ENCODE data around the gene TSKU. TPM values are rescaled to one million over a fixed set of nuclear protein-coding genes. Genes with fewer than 3 reads are reported as not detected.

The TSKU gene
- total RNA-seq, 4 donors from 2014 or later, result 140 to 385 (median 202) TPM

GRCh38 chr11:76792505-76793264, 9.5 kb downstream of the TSKU start:
- H3K36me3 ChIP-seq, result peaks cover 0 to 26% (median 0%) of the 10 kb centered on the region in 3 donors
- H3K9me3 ChIP-seq, result peaks cover 0 to 6% (median 0%) of the 10 kb centered on the region in 4 donors
- TF ChIP-seq POLR2A (IDR thresholded peaks at IDR 0.05) (no peak), CTCF (IDR thresholded peaks at IDR 0.05) (no peak), EP300 (IDR thresholded peaks at IDR 0.05) (no peak)
- H3K27ac ChIP-seq, result peak overlapping the region in 3 of 4 donors; percentile 40 to 77 (median 75)
- H3K4me3 ChIP-seq, result peak overlapping the region in 1 of 4 donors; percentile 8
- H3K4me1 ChIP-seq, result peaks cover 0 to 95% (median 36%) of the 10 kb centered on the region in 4 donors
- H3K27me3 ChIP-seq, result no peaks in the 10 kb centered on the region
- WGBS, 2 donors, result 78 to 87% methylated on average over 11 to 13 of the region's 13 CpGs
- DNase-seq (ENCODE audit: low spot score in 2 of 2), result no peak

GRCh38 chr11:76793391-76794291, 10.5 kb downstream of the TSKU start:
- Histone ChIP-seq H3K27ac (peak overlapping the region in 3 of 4 donors; percentile 40 to 77 (median 75)), H3K27me3 (no peaks in the 10 kb centered on the region)
- WGBS, 2 donors, result 44 to 61% methylated on average over 9 of the region's 9 CpGs

GRCh38 chr11:76794371-76795289, 11.5 kb downstream of the TSKU start:
- 90 to 95% methylated on average over 11 to 12 of the region's 12 CpGs for WGBS, 2 donors
- DNase-seq (ENCODE audit: low spot score in 2 of 2), result no peak
- Histone ChIP-seq H3K27me3 (no peaks in the 10 kb centered on the region), H3K4me1 (peaks cover 0 to 95% (median 24%) of the 10 kb centered on the region in 4 donors), H3K4me3 (no peak overlapping the region), H3K9me3 (peaks cover 0 to 6% (median 0%) of the 10 kb centered on the region in 4 donors), H3K36me3 (peaks cover 0 to 26% (median 0%) of the 10 kb centered on the region in 3 donors), H3K27ac (peak overlapping the region in 3 of 4 donors; percentile 21 to 77 (median 75))
- TF ChIP-seq CTCF (IDR thresholded peaks at IDR 0.05), result no peak
- no peak for TF ChIP-seq EP300 (IDR thresholded peaks at IDR 0.05)
- TF ChIP-seq POLR2A (IDR thresholded peaks at IDR 0.05), result no peak

More at GRCh38 chr11:76793391-76794291, 10.5 kb downstream of the TSKU start:
- peaks cover 0 to 95% (median 29%) of the 10 kb centered on the region in 4 donors for H3K4me1 ChIP-seq
- H3K4me3 ChIP-seq, result peak overlapping the region in 1 of 4 donors; percentile 8
- DNase-seq (ENCODE audit: low spot score in 2 of 2), result no peak
- H3K36me3 ChIP-seq, result peaks cover 0 to 26% (median 0%) of the 10 kb centered on the region in 3 donors
- peaks cover 0 to 6% (median 0%) of the 10 kb centered on the region in 4 donors for H3K9me3 ChIP-seq
- TF ChIP-seq CTCF (IDR thresholded peaks at IDR 0.05) (no peak), POLR2A (IDR thresholded peaks at IDR 0.05) (no peak), EP300 (IDR thresholded peaks at IDR 0.05) (peak in 1 of 2 donors; percentile 39)

GRCh38 chr11:76795290-76795935, 12.3 kb downstream of the TSKU start:
- Histone ChIP-seq H3K9me3 (peaks cover 0 to 6% (median 0%) of the 10 kb centered on the region in 4 donors), H3K4me3 (no peak overlapping the region), H3K36me3 (peaks cover 0 to 26% (median 0%) of the 10 kb centered on the region in 3 donors), H3K27ac (peak overlapping the region in 3 of 4 donors; percentile 19 to 77 (median 75)), H3K27me3 (no peaks in the 10 kb centered on the region), H3K4me1 (peaks cover 0 to 95% (median 23%) of the 10 kb centered on the region in 4 donors)
- WGBS, 2 donors, result 79 to 83% methylated on average over 17 to 21 of the region's 21 CpGs
- DNase-seq (ENCODE audit: low spot score in 2 of 2), result no peak
- TF ChIP-seq CTCF (IDR thresholded peaks at IDR 0.05), result no peak
- no peak for TF ChIP-seq EP300 (IDR thresholded peaks at IDR 0.05)
